Measurements from ENCODE around the gene HPCAL1. TPM values are rescaled to one million over a fixed set of nuclear protein-coding genes. Genes with fewer than 3 reads are reported as not detected.

HPCAL1 gene
- polyA plus RNA-seq, 3 donors = 82.1 to 99.5 (median 98.0) TPM

- H3K27me3 ChIP-seq (ENCODE audit: control insufficient read depth in 2 of 2, insufficient read depth in 2 of 2, low read length in 2 of 2) = no peaks in the 10 kb centered on the region
- H3K27me3 Mint-ChIP-seq (ENCODE audit: low read depth in 3 of 3) = peaks cover 0 to 4% (median 1%) of the 10 kb centered on the region in 3 donors
- H3K4me2 ChIP-seq (replicated peaks; ENCODE audit: extremely low read depth, low read length, poor library complexity, severe bottlenecking) = no peak overlapping the region
- no peak overlapping the region for H3K9ac ChIP-seq (ENCODE audit: insufficient read depth, low read length, poor library complexity, severe bottlenecking)
- 95% methylated on average over 16 of the region's 21 CpGs for WGBS (ENCODE audit: insufficient coverage)
- no peak overlapping the region for H3K4me3 ChIP-seq (replicated peaks in 1 of 3; ENCODE audit: low read depth in 2 of 3, low read length in 3 of 3)
- H2AFZ ChIP-seq (ENCODE audit: insufficient read depth, low read depth, low read length, poor library complexity, severe bottlenecking) = no peak overlapping the region
- peaks cover 45 to 54% of the 10 kb centered on the region in 2 donors for H3K36me3 Mint-ChIP-seq
- H3K4me1 ChIP-seq (ENCODE audit: control insufficient read depth in 1 of 2, insufficient read depth in 2 of 2, low read length in 2 of 2) = peaks cover 0 to 4% of the 10 kb centered on the region in 2 donors
- no peaks in the 10 kb centered on the region for H3K9me3 ChIP-seq (replicated peaks in 1 of 2; ENCODE audit: control insufficient read depth in 1 of 2, insufficient read depth in 1 of 2, low read length in 2 of 2)
- intact Hi-C loops (cut with micrococcal nuclease) = no loop called here
- H3K4me1 Mint-ChIP-seq = peaks cover 11% of the 10 kb centered on the region
- H3K4me3 Mint-ChIP-seq = no peak overlapping the region
- TF ChIP-seq CTCF (IDR thresholded peaks at IDR 0.05) = no peak
- H3K79me2 ChIP-seq (ENCODE audit: insufficient read depth, low read length) = peaks cover 92% of the 10 kb centered on the region
- peak overlapping the region in 3 of 7 donors; percentile 13 to 57 (median 46) for H3K27ac Mint-ChIP-seq
- DNase-seq = no peak
- peaks cover 20 to 51% of the 10 kb centered on the region in 2 donors for H3K36me3 ChIP-seq (replicated peaks in 1 of 2; ENCODE audit: control insufficient read depth in 1 of 2, insufficient read depth in 2 of 2, low read length in 2 of 2)
- no peaks in the 10 kb centered on the region for H3K9me3 Mint-ChIP-seq
- no peak overlapping the region for H3K27ac ChIP-seq (ENCODE audit: low read depth in 1 of 2, low read length in 2 of 2)
- H4K20me1 ChIP-seq (ENCODE audit: insufficient read depth, low read length) = peaks cover 97% of the 10 kb centered on the region
These were observed 57.1 kb downstream of the HPCAL1 start for GRCh38 chr2:10359731-10360329.

- H3K4me2 ChIP-seq (replicated peaks; ENCODE audit: extremely low read depth, low read length, poor library complexity, severe bottlenecking) = no peak overlapping the region
- Mint-ChIP-seq H3K36me3 (peaks cover 45 to 51% of the 10 kb centered on the region in 2 donors), H3K27me3 (ENCODE audit: low read depth in 3 of 3) (peaks cover 0 to 4% (median 1%) of the 10 kb centered on the region in 3 donors), H3K27ac (peak overlapping the region in 1 of 7 donors; percentile 0), H3K9me3 (no peaks in the 10 kb centered on the region), H3K4me1 (peaks cover 11% of the 10 kb centered on the region), H3K4me3 (no peak overlapping the region)
- H3K9me3 ChIP-seq (replicated peaks in 1 of 2; ENCODE audit: control insufficient read depth in 1 of 2, insufficient read depth in 1 of 2, low read length in 2 of 2) = no peaks in the 10 kb centered on the region
- no peak overlapping the region for H3K27ac ChIP-seq (ENCODE audit: low read depth in 1 of 2, low read length in 2 of 2)
- H4K20me1 ChIP-seq (ENCODE audit: insufficient read depth, low read length) = peaks cover 100% of the 10 kb centered on the region
- H3K9ac ChIP-seq (ENCODE audit: insufficient read depth, low read length, poor library complexity, severe bottlenecking) = no peak overlapping the region
- no peak overlapping the region for H2AFZ ChIP-seq (ENCODE audit: insufficient read depth, low read depth, low read length, poor library complexity, severe bottlenecking)
- peaks cover 0 to 4% of the 10 kb centered on the region in 2 donors for H3K4me1 ChIP-seq (ENCODE audit: control insufficient read depth in 1 of 2, insufficient read depth in 2 of 2, low read length in 2 of 2)
- 98% methylated on average over 5 of the region's 8 CpGs for WGBS (ENCODE audit: insufficient coverage)
- H3K79me2 ChIP-seq (ENCODE audit: insufficient read depth, low read length) = peaks cover 94% of the 10 kb centered on the region
- no peak for TF ChIP-seq CTCF (IDR thresholded peaks at IDR 0.05)
- intact Hi-C loops (cut with micrococcal nuclease) = no loop called here
- H3K4me3 ChIP-seq (replicated peaks in 1 of 3; ENCODE audit: low read depth in 2 of 3, low read length in 3 of 3) = no peak overlapping the region
- DNase-seq = no peak
- peaks cover 22 to 55% of the 10 kb centered on the region in 2 donors for H3K36me3 ChIP-seq (replicated peaks in 1 of 2; ENCODE audit: control insufficient read depth in 1 of 2, insufficient read depth in 2 of 2, low read length in 2 of 2)
- H3K27me3 ChIP-seq (ENCODE audit: control insufficient read depth in 2 of 2, insufficient read depth in 2 of 2, low read length in 2 of 2) = no peaks in the 10 kb centered on the region
These were observed 57.8 kb downstream of the HPCAL1 start for GRCh38 chr2:10360460-10360849.
